Measurements from ENCODE around the gene WDR64.
"Not testable (repeated sequence)": the region's sequence is repeated elsewhere in the genome, so short reads cannot be mapped to it uniquely, and the experiment has no call there.

Gene WDR64

DNA sequence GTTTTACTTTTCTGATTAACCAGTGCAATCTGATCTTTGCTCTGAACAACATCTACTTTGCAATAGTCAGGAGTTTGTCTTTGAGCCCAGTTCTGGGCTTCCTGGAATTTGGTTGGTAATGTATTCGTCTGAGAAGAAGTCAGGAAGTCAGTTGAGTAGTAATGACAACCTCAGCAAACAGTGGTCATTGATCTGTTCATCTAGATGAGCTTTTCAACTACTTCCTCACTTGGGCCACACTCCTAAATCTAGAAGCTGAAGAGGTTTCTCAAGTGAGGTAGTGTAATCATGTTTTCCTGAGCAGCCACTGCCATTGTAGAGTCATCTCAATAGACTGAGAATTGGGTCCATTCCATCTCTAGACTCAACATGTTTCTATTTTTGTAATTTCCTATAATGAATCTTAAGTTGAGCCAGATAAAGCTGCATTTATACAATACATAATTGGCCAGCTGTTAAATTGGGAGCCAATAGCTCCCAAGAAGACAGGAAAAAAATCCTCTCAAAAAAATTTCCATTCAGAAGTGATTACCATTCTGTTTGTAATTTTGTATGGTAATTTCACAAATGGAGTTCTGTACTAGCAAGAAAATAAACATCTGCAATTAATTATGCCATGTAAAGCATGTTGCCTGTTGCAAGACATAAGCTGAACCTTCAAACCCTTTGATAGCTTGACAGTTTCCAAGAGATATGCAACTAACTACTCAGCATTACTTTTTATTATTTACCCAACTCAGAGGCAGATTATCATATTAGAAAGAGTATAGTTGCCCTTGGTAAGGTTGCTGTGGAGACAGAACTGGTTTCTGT lies 49.6 kb downstream of the WDR64 start:
- Histone ChIP-seq H3K79me2 (no peaks in the 10 kb centered on the region), H3K4me2 (ENCODE audit: low read length) (no peak overlapping the region), H3K4me1 (no peaks in the 10 kb centered on the region), H3K4me3 (ENCODE audit: low read depth, low read length) (no peak overlapping the region), H3K9ac (no peak overlapping the region), H2AFZ (no peak overlapping the region), H3K27me3 (ENCODE audit: control insufficient read depth, insufficient read depth, low read length) (no peaks in the 10 kb centered on the region), H3K9me3 (ENCODE audit: control insufficient read depth, low read length) (no peaks in the 10 kb centered on the region), H3K36me3 (ENCODE audit: control insufficient read depth, insufficient read depth, low read length) (no peaks in the 10 kb centered on the region), H3K27ac (no peak overlapping the region)
- TF ChIP-seq, protein P1, sequence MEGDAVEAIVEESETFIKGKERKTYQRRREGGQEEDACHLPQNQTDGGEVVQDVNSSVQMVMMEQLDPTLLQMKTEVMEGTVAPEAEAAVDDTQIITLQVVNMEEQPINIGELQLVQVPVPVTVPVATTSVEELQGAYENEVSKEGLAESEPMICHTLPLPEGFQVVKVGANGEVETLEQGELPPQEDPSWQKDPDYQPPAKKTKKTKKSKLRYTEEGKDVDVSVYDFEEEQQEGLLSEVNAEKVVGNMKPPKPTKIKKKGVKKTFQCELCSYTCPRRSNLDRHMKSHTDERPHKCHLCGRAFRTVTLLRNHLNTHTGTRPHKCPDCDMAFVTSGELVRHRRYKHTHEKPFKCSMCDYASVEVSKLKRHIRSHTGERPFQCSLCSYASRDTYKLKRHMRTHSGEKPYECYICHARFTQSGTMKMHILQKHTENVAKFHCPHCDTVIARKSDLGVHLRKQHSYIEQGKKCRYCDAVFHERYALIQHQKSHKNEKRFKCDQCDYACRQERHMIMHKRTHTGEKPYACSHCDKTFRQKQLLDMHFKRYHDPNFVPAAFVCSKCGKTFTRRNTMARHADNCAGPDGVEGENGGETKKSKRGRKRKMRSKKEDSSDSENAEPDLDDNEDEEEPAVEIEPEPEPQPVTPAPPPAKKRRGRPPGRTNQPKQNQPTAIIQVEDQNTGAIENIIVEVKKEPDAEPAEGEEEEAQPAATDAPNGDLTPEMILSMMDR (IDR thresholded peaks at IDR 0.05): no peak

DNA sequence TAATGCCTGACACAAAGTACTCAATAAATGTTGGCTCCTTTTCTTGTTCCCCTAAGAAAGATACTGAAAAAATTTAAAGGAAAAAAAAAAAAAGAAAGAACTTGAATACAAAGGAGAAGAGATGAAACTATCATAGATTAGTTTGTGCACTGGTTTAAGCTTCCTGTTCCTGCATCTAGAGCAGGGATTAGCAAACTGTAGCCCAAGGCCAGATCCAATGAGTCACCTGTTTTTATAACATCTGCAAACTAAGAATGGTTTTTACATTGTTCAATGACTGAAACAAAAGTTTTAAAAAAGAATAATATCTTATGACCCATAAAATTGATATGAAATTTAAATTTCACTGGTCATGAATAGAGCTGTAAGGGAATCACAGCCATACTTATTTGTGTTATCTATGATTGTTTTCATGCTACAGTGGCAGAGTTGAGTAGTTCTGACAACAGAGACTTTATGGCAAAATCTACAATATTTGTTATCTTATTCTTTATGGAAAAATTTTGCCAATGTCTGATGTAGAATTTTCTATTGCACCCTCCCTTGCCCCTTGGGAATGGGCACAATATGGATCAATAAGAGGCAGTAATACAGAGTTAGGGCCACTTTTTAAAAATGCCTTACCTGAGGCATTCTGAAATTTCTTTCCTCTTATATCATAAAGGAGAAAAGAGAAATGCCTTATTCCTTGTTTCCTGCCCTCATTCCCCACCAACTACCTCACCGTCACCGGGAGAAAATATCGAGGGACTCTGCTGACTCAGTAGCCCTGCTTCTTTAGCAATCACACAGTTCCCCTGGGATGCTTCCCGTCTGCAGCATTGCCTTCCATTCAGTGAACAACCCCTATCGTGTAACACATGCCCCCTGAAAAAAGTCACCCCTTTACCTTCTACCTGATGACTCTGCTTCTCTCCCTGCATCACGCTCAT lies 50.6 kb downstream of the WDR64 start:
- TF ChIP-seq, protein P1 (IDR thresholded peaks at IDR 0.05): no peak
- H3K27ac ChIP-seq: no peak overlapping the region
- no peaks in the 10 kb centered on the region for H3K27me3 ChIP-seq (ENCODE audit: control insufficient read depth, insufficient read depth, low read length)
- no peaks in the 10 kb centered on the region for H3K79me2 ChIP-seq
- H2AFZ ChIP-seq: no peak overlapping the region
- no peak overlapping the region for H3K9ac ChIP-seq
- H3K36me3 ChIP-seq (ENCODE audit: control insufficient read depth, insufficient read depth, low read length): no peaks in the 10 kb centered on the region
- H3K4me2 ChIP-seq (ENCODE audit: low read length): no peak overlapping the region
- no peak overlapping the region for H3K4me3 ChIP-seq (ENCODE audit: low read depth, low read length)
- H3K4me1 ChIP-seq: no peaks in the 10 kb centered on the region
- no peaks in the 10 kb centered on the region for H3K9me3 ChIP-seq (ENCODE audit: control insufficient read depth, low read length)

DNA sequence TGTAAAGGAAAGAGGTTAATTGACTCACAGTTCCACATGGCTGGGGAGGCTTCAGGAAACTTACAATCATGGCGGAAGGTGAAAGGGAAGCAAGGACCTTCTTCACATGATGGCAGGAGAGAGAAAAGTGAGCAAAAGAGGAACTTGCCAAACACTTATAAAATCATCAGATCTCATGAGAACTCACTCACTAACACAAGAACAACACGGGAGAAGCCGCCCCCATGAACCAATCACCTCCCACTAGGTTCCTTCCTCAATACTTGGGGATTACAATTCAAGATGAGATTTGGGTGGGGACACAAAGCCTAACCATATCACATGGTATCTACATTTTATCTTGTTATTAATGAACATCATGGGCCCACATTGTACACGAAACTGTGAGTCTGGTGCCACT lies 51.7 kb downstream of the WDR64 start:
- not testable (repeated sequence) for H3K27me3 ChIP-seq (ENCODE audit: control insufficient read depth, insufficient read depth, low read length); H3K9ac ChIP-seq; H3K9me3 ChIP-seq (ENCODE audit: control insufficient read depth, low read length); H3K27ac ChIP-seq; H2AFZ ChIP-seq; H3K4me2 ChIP-seq (ENCODE audit: low read length); H3K79me2 ChIP-seq; H3K36me3 ChIP-seq (ENCODE audit: control insufficient read depth, insufficient read depth, low read length); H3K4me3 ChIP-seq (ENCODE audit: low read depth, low read length); H3K4me1 ChIP-seq

DNA sequence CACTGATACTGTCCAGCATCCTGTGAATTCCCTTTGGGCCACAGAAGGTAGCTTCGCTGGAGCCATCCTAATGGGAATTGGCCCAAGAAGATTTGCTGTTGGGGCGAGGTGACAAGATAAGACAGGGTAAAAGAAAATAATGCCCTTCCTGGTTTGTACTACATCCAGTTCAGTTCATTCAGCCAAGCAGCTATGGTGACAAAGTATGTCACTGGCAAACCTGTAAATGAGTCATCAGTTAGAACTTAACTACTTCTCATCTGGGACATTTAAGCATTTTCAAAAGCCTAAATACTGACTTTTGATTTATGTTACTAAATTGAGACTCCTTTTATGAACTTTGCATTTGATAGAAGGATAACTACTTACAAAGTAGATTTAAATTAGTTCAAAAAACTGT lies 54.2 kb downstream of the WDR64 start:
- no peak overlapping the region for H3K27ac ChIP-seq
- no peaks in the 10 kb centered on the region for H3K79me2 ChIP-seq
- no peaks in the 10 kb centered on the region for H3K9me3 ChIP-seq (ENCODE audit: control insufficient read depth, low read length)
- no peaks in the 10 kb centered on the region for H3K4me1 ChIP-seq
- no peak overlapping the region for H3K4me3 ChIP-seq (ENCODE audit: low read depth, low read length)
- no peak overlapping the region for H3K9ac ChIP-seq
- TF ChIP-seq, protein P1 (IDR thresholded peaks at IDR 0.05): no peak
- H3K4me2 ChIP-seq (ENCODE audit: low read length): no peak overlapping the region
- no peaks in the 10 kb centered on the region for H3K36me3 ChIP-seq (ENCODE audit: control insufficient read depth, insufficient read depth, low read length)
- no peaks in the 10 kb centered on the region for H3K27me3 ChIP-seq (ENCODE audit: control insufficient read depth, insufficient read depth, low read length)
- no peak overlapping the region for H2AFZ ChIP-seq

DNA sequence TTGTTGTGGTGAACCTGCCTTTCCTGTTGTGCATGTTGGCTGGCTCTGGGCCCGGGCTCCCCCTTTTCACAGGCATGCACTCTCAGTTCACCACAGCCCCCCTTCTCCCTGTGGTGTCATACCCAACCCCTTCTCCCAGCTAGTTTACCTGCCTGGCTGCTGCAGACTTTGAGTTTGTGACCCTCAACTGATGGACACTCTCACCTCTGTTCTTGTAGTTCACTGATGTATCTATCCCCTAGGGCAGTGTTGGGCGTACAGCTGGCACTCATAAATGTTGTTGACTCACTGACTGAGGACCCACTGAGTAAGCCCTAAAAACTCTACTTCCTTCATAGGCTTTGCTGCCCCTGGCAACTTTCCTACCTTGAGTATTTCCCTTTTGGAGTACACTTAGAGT lies 54.9 kb downstream of the WDR64 start:
- H3K4me3 ChIP-seq (ENCODE audit: low read depth, low read length): no peak overlapping the region
- H2AFZ ChIP-seq: no peak overlapping the region
- no peaks in the 10 kb centered on the region for H3K79me2 ChIP-seq
- no peak overlapping the region for H3K4me2 ChIP-seq (ENCODE audit: low read length)
- no peaks in the 10 kb centered on the region for H3K9me3 ChIP-seq (ENCODE audit: control insufficient read depth, low read length)
- TF ChIP-seq, protein P1 (IDR thresholded peaks at IDR 0.05): no peak
- H3K9ac ChIP-seq: no peak overlapping the region
- H3K36me3 ChIP-seq (ENCODE audit: control insufficient read depth, insufficient read depth, low read length): no peaks in the 10 kb centered on the region
- no peak overlapping the region for H3K27ac ChIP-seq
- no peaks in the 10 kb centered on the region for H3K4me1 ChIP-seq
- H3K27me3 ChIP-seq (ENCODE audit: control insufficient read depth, insufficient read depth, low read length): no peaks in the 10 kb centered on the region
